ENCODE results near the gene HES1. TPM values are rescaled to one million over a fixed set of nuclear protein-coding genes. Genes with fewer than 3 reads are reported as not detected.
A peak's percentile ranks its signal among the peaks of the same experiment; 100 is the strongest.

The HES1 gene
- total and polyA plus RNA-seq, 9 of the 15 experiments (the other 6 are each of a cell fraction or from before 2014, with no cell fraction given): 3.4 to 37.0 (median 19.3) TPM

DNA sequence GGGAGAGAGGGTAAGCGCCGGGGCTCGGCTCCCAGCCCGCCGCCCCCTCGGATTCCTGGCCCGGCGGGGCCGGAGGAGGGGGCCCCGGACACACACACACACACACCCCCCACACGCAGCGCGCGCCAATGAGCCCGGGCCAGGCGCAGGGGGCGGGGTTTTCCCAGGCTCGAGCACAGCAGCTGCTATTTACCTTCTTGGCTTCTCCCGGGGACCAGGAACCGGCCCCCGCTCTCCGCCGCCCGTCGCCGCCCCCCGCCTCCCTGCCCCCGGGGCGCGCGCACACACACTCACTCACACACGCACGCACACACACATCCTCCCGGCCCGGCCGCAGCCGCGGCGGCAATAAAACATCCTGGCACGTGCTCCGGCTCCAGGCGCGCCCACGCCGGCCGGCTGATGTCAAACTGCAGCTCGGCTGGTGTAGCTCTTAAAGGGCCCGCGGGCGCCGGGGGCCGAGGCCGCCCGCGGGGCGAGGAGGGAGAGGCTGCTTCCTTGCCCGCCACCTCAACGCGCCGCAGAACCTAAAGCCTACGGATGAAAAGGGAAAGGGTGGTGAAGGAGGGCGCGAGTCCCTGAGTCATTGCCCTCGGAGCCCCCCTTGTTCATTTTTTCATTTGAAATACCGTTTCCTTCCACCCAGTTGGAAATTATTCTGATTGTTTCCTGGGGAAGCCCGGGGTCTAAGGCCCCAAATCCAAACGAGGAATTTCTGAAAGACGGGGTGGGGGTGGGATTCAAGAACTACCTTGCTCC lies 1.0 kb upstream of the HES1 start (continued):
- no peak for TF ChIP-seq MAFK (IDR thresholded peaks at IDR 0.05; ENCODE audit: low read length)
- no peak for TF ChIP-seq PPARD (CRISPR knock-in tag; IDR thresholded peaks at IDR 0.05)
- peak; percentile 16; the same call in 1 of the 2 replicates for TF ChIP-seq DMBX1 (CRISPR knock-in tag; IDR thresholded peaks at IDR 0.05; ENCODE audit: borderline replicate concordance)
- TF ChIP-seq ZNF431 (CRISPR knock-in tag; IDR thresholded peaks at IDR 0.05): peak; percentile 51; the same call in 1 of the 2 replicates
- no peak for TF ChIP-seq ZNF140 (CRISPR knock-in tag; IDR thresholded peaks at IDR 0.05)
- TF ChIP-seq SMARCE1 (IDR thresholded peaks at IDR 0.05): 0 out of 2 replicates have a peak, but pooled peaks have one; percentile 13
- TF ChIP-seq TAF15 (IDR thresholded peaks at IDR 0.05; ENCODE audit: low read depth, low read length): no peak
- no peak for TF ChIP-seq MCM5 (IDR thresholded peaks at IDR 0.05; ENCODE audit: low read depth)
- TF ChIP-seq RBM25 (IDR thresholded peaks at IDR 0.05; ENCODE audit: low read depth, low read length, severe bottlenecking): peak; percentile 41
- no peak for TF ChIP-seq NELFE (IDR thresholded peaks at IDR 0.05; ENCODE audit: insufficient read depth, insufficient read length)
- TF ChIP-seq NCOR1 (IDR thresholded peaks at IDR 0.05): peak; percentile 89
- peak; percentile 63; the same call in 1 of the 2 replicates for TF ChIP-seq SUPT5H (IDR thresholded peaks at IDR 0.05)
- TF ChIP-seq RB1 (IDR thresholded peaks at IDR 0.05; ENCODE audit: low read depth): peak; percentile 78
- TF ChIP-seq SAP30 (IDR thresholded peaks at IDR 0.05; ENCODE audit: borderline replicate concordance, insufficient read depth, low read depth, low read length, poor library complexity, severe bottlenecking): peak; percentile 79
- 0 out of 2 replicates have a peak, but pooled peaks have one; percentile 16 for TF ChIP-seq ZKSCAN1 (IDR thresholded peaks at IDR 0.05; ENCODE audit: low read depth, low read length)
- TF ChIP-seq, protein P1, sequence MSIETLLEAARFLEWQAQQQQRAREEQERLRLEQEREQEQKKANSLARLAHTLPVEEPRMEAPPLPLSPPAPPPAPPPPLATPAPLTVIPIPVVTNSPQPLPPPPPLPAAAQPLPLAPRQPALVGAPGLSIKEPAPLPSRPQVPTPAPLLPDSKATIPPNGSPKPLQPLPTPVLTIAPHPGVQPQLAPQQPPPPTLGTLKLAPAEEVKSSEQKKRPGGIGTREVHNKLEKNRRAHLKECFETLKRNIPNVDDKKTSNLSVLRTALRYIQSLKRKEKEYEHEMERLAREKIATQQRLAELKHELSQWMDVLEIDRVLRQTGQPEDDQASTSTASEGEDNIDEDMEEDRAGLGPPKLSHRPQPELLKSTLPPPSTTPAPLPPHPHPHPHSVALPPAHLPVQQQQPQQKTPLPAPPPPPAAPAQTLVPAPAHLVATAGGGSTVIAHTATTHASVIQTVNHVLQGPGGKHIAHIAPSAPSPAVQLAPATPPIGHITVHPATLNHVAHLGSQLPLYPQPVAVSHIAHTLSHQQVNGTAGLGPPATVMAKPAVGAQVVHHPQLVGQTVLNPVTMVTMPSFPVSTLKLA (conservative IDR thresholded peaks at IDR 0.05): peak; percentile 99 to 100
- no peak for TF ChIP-seq KLF1 (tag; IDR thresholded peaks at IDR 0.05)
- TF ChIP-seq SETDB1 (IDR thresholded peaks at IDR 0.05; ENCODE audit: low read length): no peak
- TF ChIP-seq MCM2 (IDR thresholded peaks at IDR 0.05; ENCODE audit: low read depth): no peak
- TF ChIP-seq PTRF (tag; IDR thresholded peaks at IDR 0.05): no peak
- no peak for TF ChIP-seq ZKSCAN3 (CRISPR knock-in tag; IDR thresholded peaks at IDR 0.05)
- TF ChIP-seq SRSF1 (IDR thresholded peaks at IDR 0.05; ENCODE audit: low read depth, low read length): no peak
- no peak; the same call in 1 of the 2 replicates for TF ChIP-seq NCOA1 (IDR thresholded peaks at IDR 0.05; ENCODE audit: low read depth)
- TF ChIP-seq ZNF263 (CRISPR knock-in tag; IDR thresholded peaks at IDR 0.05; ENCODE audit: borderline replicate concordance): peak; percentile 64; the same call in 1 of the 2 replicates
- no peak for TF ChIP-seq SP2 (IDR thresholded peaks at IDR 0.05; ENCODE audit: extremely low read depth, low read depth, low read length, poor library complexity, severe bottlenecking)
- TF ChIP-seq CBX3 (IDR thresholded peaks at IDR 0.05; ENCODE audit: borderline replicate concordance in 1 of 2, low read length in 2 of 2): no peak; a peak in 1 of 3 replicates
- TF ChIP-seq ZNF175 (CRISPR knock-in tag; IDR thresholded peaks at IDR 0.05; ENCODE audit: low read depth): 0 out of 2 replicates have a peak, but pooled peaks have one; percentile 46
- 0 out of 2 replicates have a peak, but pooled peaks have one; percentile 38 for TF ChIP-seq KDM2B (CRISPR knock-in tag; IDR thresholded peaks at IDR 0.05)
- TF ChIP-seq, protein P2, sequence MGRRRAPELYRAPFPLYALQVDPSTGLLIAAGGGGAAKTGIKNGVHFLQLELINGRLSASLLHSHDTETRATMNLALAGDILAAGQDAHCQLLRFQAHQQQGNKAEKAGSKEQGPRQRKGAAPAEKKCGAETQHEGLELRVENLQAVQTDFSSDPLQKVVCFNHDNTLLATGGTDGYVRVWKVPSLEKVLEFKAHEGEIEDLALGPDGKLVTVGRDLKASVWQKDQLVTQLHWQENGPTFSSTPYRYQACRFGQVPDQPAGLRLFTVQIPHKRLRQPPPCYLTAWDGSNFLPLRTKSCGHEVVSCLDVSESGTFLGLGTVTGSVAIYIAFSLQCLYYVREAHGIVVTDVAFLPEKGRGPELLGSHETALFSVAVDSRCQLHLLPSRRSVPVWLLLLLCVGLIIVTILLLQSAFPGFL (CRISPR knock-in tag; IDR thresholded peaks at IDR 0.05): no peak
